Heart right ventricle (tissue), 16 donors: Measurements from ENCODE around the gene UST. TPM values are rescaled to one million over a fixed set of nuclear protein-coding genes. Genes with fewer than 3 reads are reported as not detected.

Experiments
- ATAC-seq, 8 donors: fragments of 200-7000 bp; cut with Tn5 transposase; one replicate each; pipeline ENCODE4 v1.9.1; 2020; ENCODE audit warnings: mild to moderate bottlenecking in 8 of 8, moderate library complexity in 8 of 8, moderate number of reproducible peaks in 1 of 8
- DNase-seq, 2 donors: peaks; one replicate each; pipeline ENCODE4 v3.0.0-alpha.2; 2020
- H3K27ac ChIP-seq, 10 donors: fragments of 200-600 bp; sonication (generic) in 2 of 10; one replicate each; pipeline versions ENCODE4 v1.5.0 to v1.8.0; 2020 to 2022; ENCODE audit warnings: mild to moderate bottlenecking in 3 of 10
- H3K27me3 ChIP-seq, 7 donors: fragments of 200-600 bp; one replicate each; pipeline ENCODE4 v1.8.0; 2021 to 2022; ENCODE audit warnings: mild to moderate bottlenecking in 2 of 7
- H3K36me3 ChIP-seq, 9 donors: fragments of 200-600 bp; sonication (generic) in 1 of 9; one replicate each; pipeline versions ENCODE4 v1.5.0 to v1.8.0; 2020 to 2022; ENCODE audit warnings: mild to moderate bottlenecking in 2 of 9
- H3K4me1 ChIP-seq, 9 donors: fragments of 200-600 bp; sonication (generic) in 1 of 9; one replicate each; pipeline versions ENCODE4 v1.5.0 to v1.8.0; 2020 to 2022; ENCODE audit warnings: mild to moderate bottlenecking in 4 of 9
- H3K4me3 ChIP-seq, 10 donors: fragments of 200-600 bp; sonication (generic) in 2 of 10; one replicate each; pipeline versions ENCODE4 v1.5.0 to v1.8.0; 2020 to 2022; ENCODE audit warnings: mild to moderate bottlenecking in 7 of 10, moderate library complexity in 2 of 10
- H3K9me3 ChIP-seq, 11 donors: fragments of 200-600 bp in 10 of 11; sonication (generic) in 2 of 11; one replicate each; pipeline versions ENCODE4 v1.5.0 to v1.8.0; 2013 to 2022; ENCODE audit warnings: mild to moderate bottlenecking in 2 of 11, control low read depth in 1 of 11, moderate library complexity in 1 of 11
- CTCF ChIP-seq, 9 donors: fragments of 200-600 bp; sonication (generic) in 2 of 9; IDR thresholded peaks; one replicate each; pipeline versions ENCODE4 v1.5.0 to v1.8.0; 2021 to 2022; ENCODE audit warnings: antibody characterized with exemption in 9 of 9, mild to moderate bottlenecking in 5 of 9, moderate library complexity in 1 of 9
- WGBS, 2 donors: extraction: QIAGEN DNeasy Blood & Tissue Kit; methylation state at CpG; one replicate each; pipeline ENCODE4 v1.1.7; 2013; ENCODE audit warnings: inconsistent platforms in 1 of 2; 5-methylcytosine and 5-hydroxymethylcytosine counted together
- intact Hi-C, 10 donors: fragments of 100-400 bp; cut with DNase I; formaldehyde crosslinking; loops; one replicate each; pipeline versions ENCODE4 v1.11.1 to v1.14.2; 2022
- polyA plus RNA-seq, 2 donors: library from polyadenylated mRNA; stranded (reverse); fragments of 200-250 nt; gene quantifications; one replicate each; pipeline ENCODE4 v1.2.3, GENCODE V29; 2013
- total RNA-seq, 10 donors: library from RNA; stranded (reverse); fragmentation: NEBNext Ultra II Directional in 3 of 10; extraction: Animal tissue kit (Norgen Biotek cat#: 25700) in 3 of 10; gene quantifications; one replicate each; pipeline versions ENCODE4 v1.2.1 to v1.2.4, GENCODE V29; 2021 to 2023
- donor health status: Arrhythmogenic right ventricular cardiomyopathy.
- donor health status: ischemic (EF 13 %, LVEDD 7.1; RV severe dilation, severe dysfunction).
- donor health status: healthy with polysubstance abuse.
- donor health status: DM: no; HTN: yes; CAD: no.
- donor health status: DM: no; HTN: no; CAD: no.
- donor health status: ischemic (EF 25% LVEDD 6.9; RV normal size, moderate dysfunction).
- donor health status: ischemic (EF 25% LVEDD 5.7; RV mildly dilated, moderate dysfunction).
- donor health status: healthy.
- donor health status: DM: yes; HTN: yes; CAD: no.
- donor health status: Ischemic cardiomyopathy.
- donor health status: ischemic (EF 35%, LVEDD 5.7; RV mildly dilated, moderate dysfunction).
- donor health status: nonischemic (EF 11% LVEDD 7.7; RV severe dilation, severe dysfunction).
- donor health status: DM: yes; HTN: yes; CAD: no.
- donor health status: PGD.
- donor health status: ischemic (EF 29% LVEDD 5.4; RV normal size, mild dysfunction).
- donor health status: nonischemic (EF 23%, LVEDD 6.1; RV moderate dilation, normal function).

UST gene
- total and polyA plus RNA-seq, 12 donors: 1.6 to 4.1 (median 2.3) TPM

DNA sequence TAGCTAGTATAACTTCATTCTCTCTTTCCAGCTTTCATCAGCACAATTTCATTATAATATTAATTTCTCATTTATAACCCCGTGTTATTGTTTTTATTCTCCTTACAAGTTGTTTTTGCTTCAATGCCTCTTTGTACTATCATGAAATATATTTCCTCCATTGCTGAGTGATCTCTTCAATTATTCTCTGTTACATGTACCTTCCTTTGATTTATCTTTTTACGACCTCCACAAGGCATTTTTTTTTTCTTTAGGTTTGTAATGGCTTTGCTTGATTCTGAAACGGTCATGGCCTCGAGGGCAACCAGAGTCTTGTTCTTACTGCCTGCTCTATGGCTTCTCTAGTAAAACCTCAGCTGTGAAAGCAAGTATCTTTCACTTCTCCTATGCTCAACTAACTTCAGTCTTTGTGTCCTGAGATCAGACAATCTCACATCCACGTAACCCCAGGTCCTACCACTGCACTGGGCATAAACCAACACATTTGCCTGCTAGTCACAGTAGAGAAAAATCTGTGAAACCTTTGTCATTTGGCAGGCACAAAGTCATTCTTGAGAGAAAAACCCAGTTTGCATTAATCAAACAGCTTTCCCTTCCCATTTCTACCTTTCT lies 119.9 kb downstream of the UST start:
- Histone ChIP-seq H3K36me3 (no peaks in the 10 kb centered on the region), H3K27ac (no peak overlapping the region), H3K27me3 (no peaks in the 10 kb centered on the region), H3K9me3 (no peaks in the 10 kb centered on the region), H3K4me1 (peaks cover 0 to 13% (median 0%) of the 10 kb centered on the region in 9 donors), H3K4me3 (no peak overlapping the region)
- no peak for TF ChIP-seq CTCF (IDR thresholded peaks at IDR 0.05)
- DNase-seq (no peak), ATAC-seq (no peak)
- intact Hi-C loops: no loop called here
- WGBS, 2 donors: 84 to 92% methylated on average over 5 of the region's 5 CpGs

GRCh38 chr6:148867862-148868261 lies 121.0 kb downstream of the UST start:
- intact Hi-C loops: no loop called here
- H3K9me3 ChIP-seq: no peaks in the 10 kb centered on the region
- H3K36me3 ChIP-seq: no peaks in the 10 kb centered on the region
- ATAC-seq (no peak), DNase-seq (no peak)
- H3K4me1 ChIP-seq: peaks cover 0 to 13% (median 0%) of the 10 kb centered on the region in 9 donors
- TF ChIP-seq CTCF (IDR thresholded peaks at IDR 0.05): no peak
- H3K27me3 ChIP-seq: no peaks in the 10 kb centered on the region
- no peak overlapping the region for H3K4me3 ChIP-seq
- no peak overlapping the region for H3K27ac ChIP-seq

DNA sequence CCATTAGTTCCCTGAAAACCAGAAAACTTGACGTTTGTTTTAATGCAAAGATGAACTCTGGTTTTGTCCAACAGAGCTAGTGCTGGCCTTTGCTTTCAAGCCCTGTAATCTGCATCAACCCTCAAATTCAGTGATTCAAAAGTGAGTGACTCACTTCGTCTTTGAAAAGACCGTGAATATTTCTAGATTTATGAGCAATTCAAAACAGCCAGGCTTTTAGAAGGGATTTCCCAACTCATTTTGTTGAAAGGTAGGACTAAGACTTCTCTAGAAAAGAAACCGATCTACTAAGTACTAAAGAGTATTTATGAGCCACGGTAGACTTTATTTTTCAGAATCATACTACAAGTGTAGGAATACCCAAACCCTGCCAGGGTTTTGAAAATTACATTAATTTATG lies 121.5 kb downstream of the UST start:
- WGBS, 2 donors: 83 to 92% methylated on average over 5 of the region's 5 CpGs

GRCh38 chr6:148868901-148869300 lies 122.1 kb downstream of the UST start:
- no peak for DNase-seq
- no peaks in the 10 kb centered on the region for H3K36me3 ChIP-seq
- intact Hi-C loops: no loop called here
- no peaks in the 10 kb centered on the region for H3K9me3 ChIP-seq
- H3K27ac ChIP-seq: peak overlapping the region in 1 of 10 donors; percentile 31
- TF ChIP-seq CTCF (IDR thresholded peaks at IDR 0.05): no peak
- peak in 2 of 8 donors; percentile 34 to 58 for ATAC-seq
- WGBS, 2 donors: 58 to 60% methylated on average over 2 of the region's 2 CpGs
- H3K27me3 ChIP-seq: no peaks in the 10 kb centered on the region
- H3K4me1 ChIP-seq: peaks cover 0 to 13% (median 3%) of the 10 kb centered on the region in 9 donors
- H3K4me3 ChIP-seq: no peak overlapping the region

More for the DNA sequence above, 121.5 kb downstream of the UST start:
- Histone ChIP-seq H3K9me3 (no peaks in the 10 kb centered on the region), H3K4me1 (peaks cover 0 to 13% (median 0%) of the 10 kb centered on the region in 9 donors), H3K36me3 (no peaks in the 10 kb centered on the region), H3K4me3 (no peak overlapping the region), H3K27me3 (no peaks in the 10 kb centered on the region), H3K27ac (no peak overlapping the region)
- ATAC-seq: no peak
- intact Hi-C loops: no loop called here
- DNase-seq: no peak
- TF ChIP-seq CTCF (IDR thresholded peaks at IDR 0.05): no peak
